ENCODE measurements around the gene MAD1L1. TPM values are rescaled to one million over a fixed set of nuclear protein-coding genes. Genes with fewer than 3 reads are reported as not detected.

Gene MAD1L1
- total and polyA plus RNA-seq, 2 experiments from 2014 or later, result 38.2 to 69.8 TPM

GRCh38 chr7:2029936-2030335, 202.8 kb downstream of the MAD1L1 start:
- Histone ChIP-seq H4K20me1 (ENCODE audit: insufficient read depth) (no peaks in the 10 kb centered on the region), H3K27me3 (replicated peaks; ENCODE audit: insufficient read depth) (no peaks in the 10 kb centered on the region), H3K4me1 (ENCODE audit: insufficient read depth) (no peaks in the 10 kb centered on the region), H3F3A (ENCODE audit: insufficient read depth) (no peaks in the 10 kb centered on the region), H3K4me2 (ENCODE audit: unreplicated experiment) (no peak overlapping the region), H3K9me3 (ENCODE audit: low read depth) (peaks cover 6% of the 10 kb centered on the region), H3K9ac (no peak overlapping the region), H2AFZ (no peak overlapping the region), H3K79me2 (ENCODE audit: insufficient read depth) (peaks cover 15% of the 10 kb centered on the region), H3K4me3 (no peak overlapping the region), H3K9me2 (ENCODE audit: insufficient read depth) (no peaks in the 10 kb centered on the region), H3K36me3 (ENCODE audit: low read depth) (peaks cover 3% of the 10 kb centered on the region; the same call in 1 of the 2 replicates), H3K27ac (no peak overlapping the region)
- in situ Hi-C loops (cut with MboI), result no loop called here
- WGBS, 2 experiments (ENCODE audit: low coverage in 1 of 2, low lambda C conversion rate in 2 of 2, missing lambda C conversion rate in 2 of 2), result 94 to 96% methylated on average over 14 to 15 of the region's 15 CpGs
- no peak for TF ChIP-seq EZH2 (IDR thresholded peaks at IDR 0.05; ENCODE audit: insufficient read depth, poor library complexity, severe bottlenecking)
- no peak for DNase-seq

DNA sequence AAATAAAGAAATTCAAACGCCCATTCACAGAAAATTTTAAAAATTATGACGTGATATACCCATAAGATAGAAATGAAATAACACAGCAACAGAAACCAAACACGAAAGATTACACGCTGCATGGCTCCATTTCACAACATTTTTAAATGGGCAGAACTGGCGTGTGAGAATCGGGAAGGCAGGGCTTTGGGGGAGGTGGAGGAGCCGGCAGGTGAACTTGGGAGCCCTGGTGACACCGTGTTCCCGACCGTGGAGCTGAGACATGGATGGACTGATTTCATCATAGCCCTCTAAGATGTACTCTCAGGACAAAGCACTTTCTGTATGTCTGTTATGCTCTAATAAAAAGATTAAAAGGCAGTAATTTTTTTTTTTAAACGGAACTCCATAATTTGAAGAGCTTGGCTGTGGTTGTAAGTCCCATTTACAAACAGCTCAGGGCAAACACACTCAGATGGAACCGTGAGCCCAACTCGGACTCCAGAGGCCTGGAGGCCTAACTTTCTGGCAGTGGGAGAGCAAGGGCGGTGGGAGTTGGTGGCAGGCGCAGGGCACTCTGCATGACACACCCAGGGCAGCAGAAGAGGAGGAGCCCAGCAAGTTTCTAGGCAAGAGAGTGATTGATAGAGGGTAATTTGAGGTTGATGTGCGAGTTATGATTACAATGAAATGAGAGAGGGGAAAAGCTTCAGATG, 203.4 kb downstream of the MAD1L1 start:
- Histone ChIP-seq H4K20me1 (ENCODE audit: insufficient read depth) (no peaks in the 10 kb centered on the region), H3K36me3 (ENCODE audit: low read depth) (peaks cover 3% of the 10 kb centered on the region; the same call in 1 of the 2 replicates), H3K27me3 (replicated peaks; ENCODE audit: insufficient read depth) (no peaks in the 10 kb centered on the region), H2AFZ (no peak overlapping the region), H3K27ac (no peak overlapping the region), H3K9me3 (ENCODE audit: low read depth) (peaks cover 6% of the 10 kb centered on the region), H3K4me2 (ENCODE audit: unreplicated experiment) (no peak overlapping the region), H3K9me2 (ENCODE audit: insufficient read depth) (no peaks in the 10 kb centered on the region), H3K4me3 (no peak overlapping the region), H3F3A (ENCODE audit: insufficient read depth) (no peaks in the 10 kb centered on the region), H3K79me2 (ENCODE audit: insufficient read depth) (peaks cover 15% of the 10 kb centered on the region), H3K9ac (no peak overlapping the region), H3K4me1 (ENCODE audit: insufficient read depth) (no peaks in the 10 kb centered on the region)
- 91 to 92% methylated on average over 16 of the region's 16 CpGs for WGBS, 2 experiments (ENCODE audit: low coverage in 1 of 2, low lambda C conversion rate in 2 of 2, missing lambda C conversion rate in 2 of 2)
- TF ChIP-seq EZH2 (IDR thresholded peaks at IDR 0.05; ENCODE audit: insufficient read depth, poor library complexity, severe bottlenecking) (no peak), EZH2phosphoT487 (IDR thresholded peaks at IDR 0.05; ENCODE audit: insufficient read depth, low read depth) (no peak)
- DNase-seq, result no peak
- in situ Hi-C loops (cut with MboI), result no loop called here

- H3K9me3 ChIP-seq (ENCODE audit: low read depth), result peaks cover 6% of the 10 kb centered on the region
- TF ChIP-seq EZH2phosphoT487 (IDR thresholded peaks at IDR 0.05; ENCODE audit: insufficient read depth, low read depth) (no peak), EZH2 (IDR thresholded peaks at IDR 0.05; ENCODE audit: insufficient read depth, poor library complexity, severe bottlenecking) (no peak)
- no peaks in the 10 kb centered on the region for H3K9me2 ChIP-seq (ENCODE audit: insufficient read depth)
- H3K79me2 ChIP-seq (ENCODE audit: insufficient read depth), result peaks cover 15% of the 10 kb centered on the region
- no peaks in the 10 kb centered on the region for H3K27me3 ChIP-seq (replicated peaks; ENCODE audit: insufficient read depth)
- no peaks in the 10 kb centered on the region for H3K4me1 ChIP-seq (ENCODE audit: insufficient read depth)
- H4K20me1 ChIP-seq (ENCODE audit: insufficient read depth), result no peaks in the 10 kb centered on the region
- H3K4me2 ChIP-seq (ENCODE audit: unreplicated experiment), result no peak overlapping the region
- H3K4me3 ChIP-seq, result no peak overlapping the region
- no peak overlapping the region for H2AFZ ChIP-seq
- WGBS, 2 experiments (ENCODE audit: low coverage in 1 of 2, low lambda C conversion rate in 2 of 2, missing lambda C conversion rate in 2 of 2), result 89 to 90% methylated on average over 7 of the region's 7 CpGs
- H3F3A ChIP-seq (ENCODE audit: insufficient read depth), result no peaks in the 10 kb centered on the region
- in situ Hi-C loops (cut with MboI), result no loop called here
- peaks cover 3% of the 10 kb centered on the region; the same call in 1 of the 2 replicates for H3K36me3 ChIP-seq (ENCODE audit: low read depth)
- no peak overlapping the region for H3K27ac ChIP-seq
- no peak for DNase-seq
- no peak overlapping the region for H3K9ac ChIP-seq
These were observed 204.0 kb downstream of the MAD1L1 start for GRCh38 chr7:2028733-2029132.

GRCh38 chr7:2025188-2025587, 207.6 kb downstream of the MAD1L1 start:
- Histone ChIP-seq H3K9me3 (ENCODE audit: low read depth) (peaks cover 6% of the 10 kb centered on the region), H3F3A (ENCODE audit: insufficient read depth) (peaks cover 9% of the 10 kb centered on the region; the same call in 1 of the 2 replicates), H3K79me2 (ENCODE audit: insufficient read depth) (peaks cover 15% of the 10 kb centered on the region), H3K27me3 (replicated peaks; ENCODE audit: insufficient read depth) (no peaks in the 10 kb centered on the region), H2AFZ (no peak overlapping the region), H4K20me1 (ENCODE audit: insufficient read depth) (no peaks in the 10 kb centered on the region), H3K9ac (no peak overlapping the region), H3K27ac (no peak overlapping the region), H3K4me3 (no peak overlapping the region), H3K4me1 (ENCODE audit: insufficient read depth) (peaks cover 9% of the 10 kb centered on the region), H3K4me2 (ENCODE audit: unreplicated experiment) (no peak overlapping the region), H3K36me3 (ENCODE audit: low read depth) (peaks cover 3% of the 10 kb centered on the region; the same call in 1 of the 2 replicates), H3K9me2 (ENCODE audit: insufficient read depth) (no peaks in the 10 kb centered on the region)
- no peak for TF ChIP-seq EZH2 (IDR thresholded peaks at IDR 0.05; ENCODE audit: insufficient read depth, poor library complexity, severe bottlenecking)
- no peak for TF ChIP-seq EZH2phosphoT487 (IDR thresholded peaks at IDR 0.05; ENCODE audit: insufficient read depth, low read depth)
- WGBS, 2 experiments (ENCODE audit: low coverage in 1 of 2, low lambda C conversion rate in 2 of 2, missing lambda C conversion rate in 2 of 2), result 95 to 98% methylated on average over 4 of the region's 4 CpGs
- in situ Hi-C loops (cut with MboI), result no loop called here
- no peak for DNase-seq
